Measurements from ENCODE around the gene BEST1.
"Not testable (repeated sequence)": the region's sequence is repeated elsewhere in the genome, so short reads cannot be mapped to it uniquely, and the experiment has no call there.

BEST1 gene

DNA sequence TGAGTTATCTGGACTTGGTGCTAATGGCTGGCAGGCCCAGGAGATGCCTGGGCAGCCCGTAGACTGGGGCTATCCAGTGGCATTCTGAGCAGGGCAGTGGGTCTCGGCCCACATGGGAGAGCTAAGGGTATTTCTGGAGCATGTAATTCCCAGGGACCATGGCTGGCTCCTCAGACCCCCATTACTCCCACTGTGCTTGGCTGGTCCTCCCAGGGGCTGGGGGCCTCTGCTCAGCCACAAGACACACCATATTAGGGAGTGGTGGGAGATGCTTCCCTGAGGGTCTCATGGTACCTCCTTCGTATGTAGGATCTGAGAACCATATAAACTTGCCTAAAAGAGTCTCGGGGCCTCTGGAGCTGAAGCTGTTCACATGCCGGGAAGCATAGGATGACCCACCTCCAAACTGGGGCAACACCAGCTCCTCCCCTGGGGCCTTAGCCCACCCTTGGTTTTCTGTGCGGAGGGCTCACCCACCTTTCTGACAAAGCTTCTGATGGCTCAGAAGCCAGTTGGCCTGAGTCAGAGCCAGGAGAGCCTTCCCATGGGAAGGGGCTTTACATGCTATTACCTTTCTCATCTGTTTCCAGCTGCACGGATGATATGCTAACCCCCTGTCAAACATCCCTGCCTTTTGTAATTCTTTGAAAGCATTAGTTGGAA, 26.8 kb downstream of the BEST1 start:
- no peak for DNase-seq (ENCODE audit: low read depth in 3 of 3)

- no peak for DNase-seq (ENCODE audit: low read depth in 3 of 3)
These were observed 28.8 kb downstream of the BEST1 start for GRCh38 chr11:61978703-61979661.

- DNase-seq (ENCODE audit: low read depth in 3 of 3) = no peak
These were observed 30.8 kb downstream of the BEST1 start for GRCh38 chr11:61980783-61981541.

- no peak for DNase-seq (ENCODE audit: low read depth in 3 of 3)
These were observed 33.3 kb downstream of the BEST1 start for GRCh38 chr11:61983419-61983818.

GRCh38 chr11:61985869-61986268, 35.7 kb downstream of the BEST1 start:
- DNase-seq (ENCODE audit: low read depth in 3 of 3) = no peak

DNA sequence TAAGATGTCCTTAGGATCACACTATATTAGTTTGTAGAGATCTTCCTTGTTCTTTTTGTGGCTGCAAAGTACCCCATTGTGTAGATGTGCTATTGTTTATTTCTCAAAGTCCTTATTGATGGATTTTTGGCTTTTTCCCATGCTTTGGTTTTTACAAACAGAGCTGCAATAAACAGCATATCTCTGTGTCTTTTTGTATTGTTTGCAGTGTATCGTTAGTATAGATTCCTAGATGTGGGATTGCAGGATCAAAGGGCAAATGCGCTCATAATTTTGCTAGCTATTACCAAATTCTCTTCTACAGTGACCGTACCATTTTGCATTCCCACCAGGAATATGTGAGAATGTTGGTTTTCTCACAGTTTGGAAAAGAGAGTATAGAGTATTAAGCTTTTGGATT, 44.8 kb downstream of the BEST1 start:
- no peak for DNase-seq (ENCODE audit: low read depth in 3 of 3)

DNA sequence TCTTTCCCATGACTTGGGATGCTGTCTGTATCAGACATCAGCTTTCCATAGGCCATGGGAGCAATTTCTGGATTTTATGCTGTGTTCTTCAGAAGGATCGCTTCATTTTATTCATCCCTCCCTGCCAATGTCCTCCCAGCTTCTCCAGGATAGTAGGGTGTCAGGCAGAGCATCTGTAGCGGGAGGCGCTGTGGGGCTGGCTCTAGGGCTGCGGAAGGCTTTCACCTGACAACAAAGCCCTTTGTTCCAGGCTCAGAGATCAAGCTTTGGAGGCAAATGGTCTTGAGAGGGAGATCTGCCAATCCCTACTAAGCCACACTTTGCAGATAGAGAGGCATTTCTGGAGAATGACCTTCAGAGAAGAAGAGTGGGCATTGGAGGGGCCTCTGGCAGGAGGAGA, 46.8 kb downstream of the BEST1 start:
- DNase-seq (ENCODE audit: low read depth in 3 of 3) = no peak

DNA sequence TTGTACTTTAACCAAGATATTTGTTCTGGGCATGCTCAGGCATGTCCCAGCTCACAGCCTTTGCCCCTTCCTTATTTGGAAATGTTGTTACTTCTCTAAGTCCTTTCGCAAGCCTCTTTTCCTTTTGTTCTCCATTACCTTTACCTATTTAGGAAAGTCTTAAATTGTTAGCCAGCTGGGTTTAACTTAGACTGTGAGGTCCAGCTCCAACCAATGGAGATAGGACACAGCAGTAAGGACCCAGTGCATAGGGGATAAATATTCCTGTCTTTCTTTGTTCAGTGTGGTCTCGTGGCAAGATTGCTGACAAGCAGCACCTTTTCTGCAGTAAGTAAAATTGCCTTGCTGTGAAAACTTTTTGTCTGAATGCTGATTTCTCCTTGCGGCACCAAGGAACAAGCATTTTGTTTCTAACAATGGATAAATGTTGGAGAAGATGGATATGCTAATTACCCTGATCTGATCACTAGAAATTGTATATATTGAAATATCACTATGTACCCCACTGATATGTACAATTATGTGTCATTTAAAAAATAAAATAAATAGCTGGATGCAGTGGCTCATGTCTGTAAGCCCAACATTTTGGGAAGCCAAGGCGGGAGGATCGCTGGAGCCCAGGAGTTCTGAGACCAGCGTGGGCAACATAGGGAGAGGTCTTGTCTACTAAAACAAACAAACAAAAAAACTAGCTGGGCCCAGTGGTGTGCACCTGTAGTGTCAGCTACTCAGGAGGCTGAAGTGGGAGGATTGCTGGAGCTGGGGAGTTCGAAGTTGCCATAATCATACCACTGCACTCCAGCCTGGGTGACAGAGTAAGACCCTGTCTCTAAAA, 49.2 kb downstream of the BEST1 start:
- DNase-seq (ENCODE audit: low read depth in 3 of 3) = no peak

GRCh38 chr11:62000539-62001446, 50.6 kb downstream of the BEST1 start:
- DNase-seq (ENCODE audit: low read depth in 3 of 3) = no peak

DNA sequence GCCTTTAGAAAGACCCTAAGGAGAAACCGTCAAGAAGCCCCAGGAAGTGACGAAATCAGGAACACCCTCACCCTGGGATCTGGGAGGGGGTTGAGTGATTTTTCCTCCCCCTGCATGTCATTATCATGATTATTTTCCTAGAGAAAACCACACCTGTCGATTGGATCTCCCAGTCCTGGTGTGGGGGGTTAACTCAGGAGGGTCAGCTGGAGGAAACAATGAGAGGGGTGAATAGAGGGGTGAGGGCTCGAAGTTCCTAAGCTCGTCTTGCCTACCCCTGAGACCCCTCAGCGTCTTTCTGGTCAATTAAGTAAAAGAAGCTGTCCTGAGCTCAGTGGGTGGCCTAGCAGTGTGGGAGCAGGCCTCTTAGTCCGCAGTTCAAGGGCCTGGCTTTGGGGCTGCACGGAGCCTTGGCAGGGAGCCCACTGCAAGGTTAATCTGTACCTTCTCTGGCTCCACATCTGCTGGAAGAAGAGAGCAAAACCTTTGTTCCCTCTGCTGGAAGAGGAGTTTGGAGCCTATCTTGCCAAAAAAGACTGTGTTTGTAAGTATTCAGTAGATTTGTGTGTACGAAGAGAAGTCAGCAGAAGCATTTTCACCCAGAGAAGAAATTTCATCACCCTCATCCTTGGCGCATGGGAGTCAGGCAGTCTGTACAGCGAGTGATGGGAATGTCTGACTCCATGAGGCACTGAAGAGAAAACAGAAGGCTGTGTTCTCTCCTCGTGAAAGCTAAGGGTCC, 51.5 kb downstream of the BEST1 start:
- DNase-seq (ENCODE audit: low read depth in 3 of 3) = no peak

DNA sequence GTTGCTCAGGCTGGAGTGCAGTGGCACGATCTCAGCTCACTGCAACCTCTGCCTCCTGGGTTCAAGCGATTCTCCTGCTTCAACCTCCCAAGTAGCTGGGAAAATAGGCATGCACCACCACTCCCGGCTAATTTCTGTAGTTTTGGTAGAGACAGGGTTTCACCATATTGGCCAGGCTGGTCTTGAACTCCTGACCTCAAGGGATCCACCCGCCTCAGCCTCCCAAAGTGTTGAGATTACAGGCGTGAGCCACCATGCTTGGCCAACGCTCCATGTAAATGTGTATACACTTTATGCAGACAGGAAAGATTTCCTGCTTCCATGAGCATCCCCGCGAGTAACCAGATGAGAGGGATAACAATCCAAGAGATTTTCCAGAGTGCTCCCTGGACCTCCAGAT, 52.1 kb downstream of the BEST1 start:
- DNase-seq (ENCODE audit: low read depth in 3 of 3) = not testable (repeated sequence)

DNA sequence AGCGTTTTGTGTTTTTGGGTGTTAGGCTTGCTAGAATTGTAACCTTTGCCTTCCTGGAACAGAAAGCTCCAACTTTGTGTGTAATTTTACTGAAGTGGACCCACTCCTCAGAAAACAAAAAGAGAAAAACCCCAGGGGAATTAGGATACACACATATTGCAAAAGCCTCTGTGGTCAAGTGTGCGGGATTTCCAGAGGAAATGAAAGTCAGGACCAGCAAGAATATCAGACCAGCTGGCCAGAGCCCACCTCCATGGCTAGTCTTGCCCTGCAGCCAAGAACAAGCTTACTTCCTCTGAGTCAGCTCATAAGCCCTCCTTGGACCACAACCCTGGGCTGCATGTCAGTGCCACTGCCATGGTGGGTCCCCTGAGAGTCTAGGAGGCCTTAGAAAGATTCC, 54.3 kb downstream of the BEST1 start:
- no peak for DNase-seq (ENCODE audit: low read depth in 3 of 3)

DNA sequence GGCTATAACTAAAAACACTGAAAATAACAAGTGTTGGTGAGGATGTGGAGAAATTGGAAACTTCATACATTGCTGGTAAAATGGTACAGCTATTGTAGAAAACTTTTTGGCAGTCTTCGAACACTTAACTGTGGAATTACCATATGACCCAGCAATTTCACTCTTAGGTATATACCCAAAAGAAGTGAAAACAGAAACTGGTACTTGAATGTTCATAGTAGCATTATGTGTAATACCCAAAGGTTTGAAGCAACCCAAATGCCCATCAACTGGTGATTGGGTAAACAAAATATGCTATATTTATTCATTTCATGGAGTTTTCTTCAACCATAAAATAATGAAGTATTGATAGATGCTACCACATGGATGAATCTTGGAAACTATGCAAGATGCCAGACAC, 58.0 kb downstream of the BEST1 start:
- DNase-seq (ENCODE audit: low read depth in 3 of 3) = no peak

DNA sequence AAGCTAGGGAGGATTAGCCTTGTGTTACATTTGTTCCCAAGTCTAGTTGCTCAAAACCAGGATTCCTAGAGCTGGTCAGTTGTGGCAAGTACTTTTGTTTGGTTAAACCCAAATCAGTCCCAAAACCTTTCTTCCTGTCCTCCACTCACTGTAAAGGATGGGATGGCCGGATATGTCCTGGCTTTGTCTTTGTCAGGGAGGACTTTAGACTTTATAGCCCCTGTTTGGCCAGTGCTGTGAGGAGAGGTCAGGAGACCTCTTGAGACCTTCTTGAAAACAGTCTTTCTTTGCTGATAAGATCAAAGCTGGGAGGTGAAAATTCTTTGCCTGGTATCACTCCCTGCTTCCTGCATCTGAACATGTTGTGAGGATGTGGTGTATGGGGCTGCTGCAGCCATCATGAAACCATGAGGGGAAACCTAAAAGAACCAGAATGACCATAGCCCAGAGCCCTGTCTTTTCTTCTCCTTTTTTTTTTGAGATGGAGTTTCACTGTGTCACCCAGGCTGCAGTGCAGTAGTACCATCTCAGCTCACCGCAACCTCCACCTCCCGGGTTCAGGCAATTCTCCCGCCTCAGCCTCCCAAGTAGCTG, 60.9 kb downstream of the BEST1 start:
- no peak for DNase-seq (ENCODE audit: low read depth in 3 of 3)

- DNase-seq (ENCODE audit: low read depth in 3 of 3) = no peak
These were observed 61.7 kb downstream of the BEST1 start for GRCh38 chr11:62011881-62012280.

- DNase-seq (ENCODE audit: low read depth in 3 of 3) = no peak
These were observed 62.3 kb downstream of the BEST1 start for GRCh38 chr11:62012451-62012831.

GRCh38 chr11:62012832-62013461, 62.8 kb downstream of the BEST1 start:
- DNase-seq (ENCODE audit: low read depth in 3 of 3) = no peak

Measured in stimulated activated CD4-positive, alpha-beta T cell treated with anti-CD3 and anti-CD28 coated beads, TNF-alpha, amount 100 ng/mL, for 4 hours (primary cell).